Heart right ventricle (tissue), 16 donors: ENCODE measurements around the gene HS3ST4. TPM values are rescaled to one million over a fixed set of nuclear protein-coding genes. Genes with fewer than 3 reads are reported as not detected.

Experiments used
- ATAC-seq, 8 donors: fragments of 200-7000 bp; cut with Tn5 transposase; one replicate each; pipeline ENCODE4 v1.9.1; 2020; ENCODE audit warnings: mild to moderate bottlenecking in 8 of 8, moderate library complexity in 8 of 8, moderate number of reproducible peaks in 1 of 8
- DNase-seq, 2 donors: peaks; one replicate each; pipeline ENCODE4 v3.0.0-alpha.2; 2020
- H3K27ac ChIP-seq, 10 donors: fragments of 200-600 bp; sonication (generic) in 2 of 10; one replicate each; pipeline versions ENCODE4 v1.5.0 to v1.8.0; 2020 to 2022; ENCODE audit warnings: mild to moderate bottlenecking in 3 of 10
- H3K27me3 ChIP-seq, 7 donors: fragments of 200-600 bp; one replicate each; pipeline ENCODE4 v1.8.0; 2021 to 2022; ENCODE audit warnings: mild to moderate bottlenecking in 2 of 7
- H3K36me3 ChIP-seq, 9 donors: fragments of 200-600 bp; sonication (generic) in 1 of 9; one replicate each; pipeline versions ENCODE4 v1.5.0 to v1.8.0; 2020 to 2022; ENCODE audit warnings: mild to moderate bottlenecking in 2 of 9
- H3K4me1 ChIP-seq, 9 donors: fragments of 200-600 bp; sonication (generic) in 1 of 9; one replicate each; pipeline versions ENCODE4 v1.5.0 to v1.8.0; 2020 to 2022; ENCODE audit warnings: mild to moderate bottlenecking in 4 of 9
- H3K4me3 ChIP-seq, 10 donors: fragments of 200-600 bp; sonication (generic) in 2 of 10; one replicate each; pipeline versions ENCODE4 v1.5.0 to v1.8.0; 2020 to 2022; ENCODE audit warnings: mild to moderate bottlenecking in 7 of 10, moderate library complexity in 2 of 10
- H3K9me3 ChIP-seq, 11 donors: fragments of 200-600 bp in 10 of 11; sonication (generic) in 2 of 11; one replicate each; pipeline versions ENCODE4 v1.5.0 to v1.8.0; 2013 to 2022; ENCODE audit warnings: mild to moderate bottlenecking in 2 of 11, control low read depth in 1 of 11, moderate library complexity in 1 of 11
- CTCF ChIP-seq, 9 donors: fragments of 200-600 bp; sonication (generic) in 2 of 9; IDR thresholded peaks; one replicate each; pipeline versions ENCODE4 v1.5.0 to v1.8.0; 2021 to 2022; ENCODE audit warnings: antibody characterized with exemption in 9 of 9, mild to moderate bottlenecking in 5 of 9, moderate library complexity in 1 of 9
- WGBS, 2 donors: extraction: QIAGEN DNeasy Blood & Tissue Kit; methylation state at CpG; one replicate each; pipeline ENCODE4 v1.1.7; 2013; ENCODE audit warnings: inconsistent platforms in 1 of 2; 5-methylcytosine and 5-hydroxymethylcytosine counted together
- intact Hi-C, 10 donors: fragments of 100-400 bp; cut with DNase I; formaldehyde crosslinking; loops; one replicate each; pipeline versions ENCODE4 v1.11.1 to v1.14.2; 2022
- polyA plus RNA-seq, 2 donors: library from polyadenylated mRNA; stranded (reverse); fragments of 200-250 nt; gene quantifications; one replicate each; pipeline ENCODE4 v1.2.3, GENCODE V29; 2013
- total RNA-seq, 10 donors: library from RNA; stranded (reverse); fragmentation: NEBNext Ultra II Directional in 3 of 10; extraction: Animal tissue kit (Norgen Biotek cat#: 25700) in 3 of 10; gene quantifications; one replicate each; pipeline versions ENCODE4 v1.2.1 to v1.2.4, GENCODE V29; 2021 to 2023
- donor health status: Arrhythmogenic right ventricular cardiomyopathy.
- donor health status: ischemic (EF 13 %, LVEDD 7.1; RV severe dilation, severe dysfunction).
- donor health status: healthy with polysubstance abuse.
- donor health status: DM: no; HTN: yes; CAD: no.
- donor health status: DM: no; HTN: no; CAD: no.
- donor health status: ischemic (EF 25% LVEDD 6.9; RV normal size, moderate dysfunction).
- donor health status: ischemic (EF 25% LVEDD 5.7; RV mildly dilated, moderate dysfunction).
- donor health status: healthy.
- donor health status: DM: yes; HTN: yes; CAD: no.
- donor health status: Ischemic cardiomyopathy.
- donor health status: ischemic (EF 35%, LVEDD 5.7; RV mildly dilated, moderate dysfunction).
- donor health status: nonischemic (EF 11% LVEDD 7.7; RV severe dilation, severe dysfunction).
- donor health status: DM: yes; HTN: yes; CAD: no.
- donor health status: PGD.
- donor health status: ischemic (EF 29% LVEDD 5.4; RV normal size, mild dysfunction).
- donor health status: nonischemic (EF 23%, LVEDD 6.1; RV moderate dilation, normal function).

Gene HS3ST4
- total and polyA plus RNA-seq, 12 donors: 0.01 TPM; not detected in 11

GRCh38 chr16:25959221-25959620, 267.5 kb downstream of the HS3ST4 start:
- Histone ChIP-seq H3K27ac (no peak overlapping the region), H3K36me3 (no peaks in the 10 kb centered on the region), H3K4me1 (no peaks in the 10 kb centered on the region), H3K9me3 (no peaks in the 10 kb centered on the region), H3K4me3 (no peak overlapping the region), H3K27me3 (no peaks in the 10 kb centered on the region)
- ATAC-seq (no peak), DNase-seq (no peak)
- TF ChIP-seq CTCF (IDR thresholded peaks at IDR 0.05): no peak
- intact Hi-C loops: loop anchor here in 1 of 10 donors (10.0 kb wide), 1 partner anchor 64 kb away; no protein-coding TSS in a partner anchor
- WGBS, 2 donors: 86 to 94% methylated on average over 2 of the region's 2 CpGs

GRCh38 chr16:25966172-25967097, 274.7 kb downstream of the HS3ST4 start:
- WGBS, 2 donors: 36 to 50% methylated on average over 1 of the region's 1 CpG
- DNase-seq (no peak), ATAC-seq (no peak)
- no peaks in the 10 kb centered on the region for H3K36me3 ChIP-seq
- no peak overlapping the region for H3K27ac ChIP-seq
- no peak overlapping the region for H3K4me3 ChIP-seq
- no peaks in the 10 kb centered on the region for H3K4me1 ChIP-seq
- H3K9me3 ChIP-seq: peaks cover 0 to under 1% (median 0%) of the 10 kb centered on the region in 11 donors
- no peaks in the 10 kb centered on the region for H3K27me3 ChIP-seq
- intact Hi-C loops: no loop called here
- TF ChIP-seq CTCF (IDR thresholded peaks at IDR 0.05): no peak

- DNase-seq (no peak), ATAC-seq (no peak)
- H3K27me3 ChIP-seq: peaks cover 0 to 8% (median 0%) of the 10 kb centered on the region in 7 donors
- intact Hi-C loops: no loop called here
- H3K27ac ChIP-seq: no peak overlapping the region
- H3K4me1 ChIP-seq: no peaks in the 10 kb centered on the region
- H3K36me3 ChIP-seq: no peaks in the 10 kb centered on the region
- no peak for TF ChIP-seq CTCF (IDR thresholded peaks at IDR 0.05)
- H3K9me3 ChIP-seq: peaks cover 0 to 5% (median 0%) of the 10 kb centered on the region in 11 donors
- no peak overlapping the region for H3K4me3 ChIP-seq
- WGBS, 2 donors: 76 to 80% methylated on average over 4 of the region's 4 CpGs
Measured at GRCh38 chr16:25977121-25977520, 285.4 kb downstream of the HS3ST4 start.

GRCh38 chr16:25978218-25978617, 286.5 kb downstream of the HS3ST4 start:
- Histone ChIP-seq H3K27me3 (peaks cover 0 to 8% (median 0%) of the 10 kb centered on the region in 7 donors), H3K27ac (no peak overlapping the region), H3K4me3 (no peak overlapping the region), H3K36me3 (no peaks in the 10 kb centered on the region), H3K4me1 (no peaks in the 10 kb centered on the region), H3K9me3 (no peaks in the 10 kb centered on the region)
- no peak for TF ChIP-seq CTCF (IDR thresholded peaks at IDR 0.05)
- DNase-seq: no peak
- intact Hi-C loops: no loop called here
- ATAC-seq: peak in 2 of 8 donors; percentile 38 to 55
